Transverse colon (tissue), 3 donors: Measurements from ENCODE around the gene SH3GLB2.

Experiments used
- CTCF ChIP-seq, 5 experiments: fragments of 200-600 bp in 3 of 5; fragments of 450-650 bp in 2 of 5; sonication (generic) in 3 of 5; IDR thresholded peaks; 1 replicate in 2 of 5; 2 replicates in 3 of 5; pipeline ENCODE4 v1.5.1; 2016 to 2017; ENCODE audit warnings: antibody characterized with exemption in 5 of 5, inconsistent platforms in 3 of 5, mild to moderate bottlenecking in 2 of 5, moderate library complexity in 1 of 5
- POLR2A ChIP-seq: fragments of 450-650 bp; IDR thresholded peaks from one replicate; pipeline ENCODE4 v1.6.1; 2016; ENCODE audit warnings: antibody characterized with exemption, mild to moderate bottlenecking, moderate library complexity

DNA sequence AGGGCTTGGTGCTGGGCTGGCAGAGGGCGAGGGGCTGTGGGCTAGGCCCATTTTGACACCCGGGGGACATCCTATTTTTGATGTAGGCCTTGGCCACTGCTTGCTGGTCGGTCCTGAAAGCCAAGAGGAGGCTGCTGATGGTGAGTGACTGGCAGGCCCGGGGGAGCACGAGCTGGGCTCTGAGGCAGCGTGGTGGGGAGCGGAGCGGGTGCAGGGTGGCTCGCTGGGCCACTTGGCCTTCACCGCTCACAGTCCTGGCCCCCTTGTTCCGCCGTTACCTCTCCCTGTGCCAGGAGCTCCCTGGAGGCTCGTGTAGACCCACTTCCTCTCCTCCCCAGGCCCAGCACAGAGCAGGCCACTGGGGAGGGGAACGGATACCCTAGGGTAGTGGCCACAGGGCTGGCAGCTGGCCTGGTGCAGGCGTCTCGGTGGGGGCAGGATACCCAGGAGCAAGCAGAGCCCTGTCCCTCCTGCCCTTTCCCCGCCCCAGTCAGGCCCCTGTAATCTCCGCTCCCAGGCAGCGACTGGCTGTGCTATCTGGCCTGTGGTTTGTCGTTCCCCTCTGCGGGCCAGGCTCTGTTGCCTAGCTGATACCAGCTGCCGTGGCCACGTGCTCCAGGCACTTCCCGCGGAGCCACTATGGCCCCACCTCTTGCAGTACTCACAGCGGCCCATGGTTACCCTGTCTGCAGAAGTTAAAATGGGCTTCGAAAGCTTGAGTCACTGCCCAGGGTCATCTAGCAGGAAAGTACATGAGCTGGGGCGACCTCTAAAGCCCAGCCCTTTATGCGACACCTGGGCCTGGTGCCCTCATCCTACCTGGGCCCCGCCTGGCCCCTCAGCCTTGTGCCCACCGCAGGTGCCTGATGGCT lies 41.1 kb upstream of the SH3GLB2 start:
- no peak for TF ChIP-seq POLR2A
- no peak for TF ChIP-seq CTCF (IDR thresholded peaks at IDR 0.05)
